ENCODE measurements around the gene PTGR1.
"Not testable (repeated sequence)": the region's sequence is repeated elsewhere in the genome, so short reads cannot be mapped to it uniquely, and the experiment has no call there.

PTGR1 gene

DNA sequence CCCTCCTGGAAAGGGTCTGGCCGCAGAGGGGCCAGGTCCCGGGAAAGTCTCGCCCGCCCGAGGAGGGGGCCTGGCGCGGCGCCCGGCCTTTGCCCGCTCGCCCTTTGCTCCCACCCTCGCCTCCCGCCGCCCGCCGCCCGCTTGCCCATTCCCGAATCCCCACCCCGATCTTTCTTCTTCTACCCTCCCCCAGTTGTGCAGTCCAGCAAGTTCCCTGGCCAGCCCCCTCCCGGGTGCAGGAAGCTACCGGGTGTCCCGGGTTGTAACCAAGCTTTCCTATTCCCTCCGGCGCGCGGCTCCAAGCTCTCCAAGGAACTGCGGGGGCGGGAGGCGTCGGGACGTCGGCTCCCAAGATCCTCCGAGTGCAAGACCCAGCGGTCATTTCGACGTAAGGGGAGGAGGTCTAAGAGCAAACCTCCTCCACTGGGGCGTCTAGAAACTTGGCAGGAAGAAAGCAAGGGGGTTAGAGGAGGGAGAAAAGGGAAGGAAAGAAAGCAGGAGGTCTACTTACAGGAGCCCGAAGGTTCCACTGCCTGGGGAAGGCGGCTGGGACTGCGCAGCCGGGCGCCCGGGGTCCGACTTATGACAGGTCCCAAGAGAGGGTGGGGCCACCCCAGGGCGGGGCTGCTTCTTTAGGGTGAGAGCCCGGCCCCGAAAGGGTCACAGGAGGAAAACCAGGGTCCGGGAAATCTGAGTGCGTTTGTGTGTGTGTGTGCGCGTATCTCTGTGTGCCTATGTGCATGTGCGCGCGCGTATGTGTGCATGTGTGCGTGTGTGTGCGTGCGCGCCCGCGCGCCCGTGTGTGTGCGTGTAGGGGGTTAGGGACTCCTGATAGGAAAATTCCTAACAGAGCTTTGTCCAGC, at the start of gene PTGR1:
PTGR1 (minus strand) TSS at position 556 of the 863 bp plus-strand sequence. CDS start 2,225 bp downstream, outside the sequence.
- peak in 2 of 3 experiments; percentile 2 to 5 for DNase-seq (ENCODE audit: low read depth in 2 of 3, low spot score in 2 of 3)

GRCh38 chr9:111649016-111649415, 49.6 kb upstream of the PTGR1 start:
- no peak for DNase-seq (ENCODE audit: low read depth in 2 of 3, low spot score in 2 of 3)

DNA sequence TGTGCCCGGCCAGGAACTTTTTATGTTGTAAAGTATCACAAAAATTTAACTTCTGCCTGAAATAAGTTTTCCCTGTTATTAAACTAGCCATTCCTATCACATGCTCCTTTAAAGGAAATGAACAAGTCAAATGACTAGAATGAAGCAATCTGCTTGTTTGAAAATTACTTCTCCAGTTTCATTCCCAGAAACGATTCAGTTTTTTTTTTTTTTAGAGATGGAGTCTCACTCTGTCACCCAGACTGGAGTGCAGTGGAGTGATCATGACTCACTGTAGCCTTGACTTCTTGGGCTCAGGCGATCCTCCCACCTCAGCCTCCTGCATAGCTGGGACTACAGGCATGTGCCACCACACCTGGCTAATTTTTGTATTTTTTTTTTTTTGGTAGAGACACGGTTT, 48.6 kb upstream of the PTGR1 start:
- DNase-seq (ENCODE audit: low read depth in 2 of 3, low spot score in 2 of 3) = no peak

DNA sequence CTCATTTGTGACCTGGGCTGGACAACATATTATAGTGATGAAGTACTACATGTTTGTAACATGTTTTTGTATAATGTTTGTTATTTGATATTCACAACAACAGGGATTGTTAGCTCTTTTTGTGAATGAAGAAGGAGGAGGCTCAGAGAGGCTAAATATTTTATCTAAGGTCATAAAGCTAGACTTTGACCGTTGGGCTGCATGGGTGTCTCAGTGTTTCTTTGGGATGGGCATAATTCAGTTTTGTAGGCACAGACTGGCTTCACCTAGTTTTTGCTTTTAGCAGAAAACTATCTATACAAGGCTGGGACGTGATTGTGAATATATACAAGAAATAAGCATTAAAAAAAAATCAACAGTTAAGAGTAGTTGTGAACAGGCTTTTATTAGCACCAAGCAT, 47.0 kb upstream of the PTGR1 start:
- no peak for DNase-seq (ENCODE audit: low read depth in 2 of 3, low spot score in 2 of 3)

DNA sequence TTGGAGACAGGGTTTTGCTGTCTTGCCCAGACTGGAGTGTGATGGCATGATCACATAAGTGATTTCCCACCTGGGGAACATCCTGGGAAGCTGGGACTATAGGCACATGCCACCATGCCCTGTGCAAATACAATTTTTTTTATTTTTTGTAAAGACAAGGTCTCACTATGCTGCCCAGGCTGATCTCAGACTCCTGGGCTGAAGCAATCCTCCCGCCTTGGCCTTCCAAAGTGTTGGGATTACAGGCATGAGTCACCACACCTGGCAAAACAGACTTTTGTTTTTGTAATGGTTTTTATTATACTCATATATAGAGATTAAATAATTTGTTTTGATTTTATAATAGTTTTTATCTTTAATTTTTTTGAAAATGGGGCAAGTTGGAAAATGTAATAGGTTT, 46.4 kb upstream of the PTGR1 start:
- no peak for DNase-seq (ENCODE audit: low read depth in 2 of 3, low spot score in 2 of 3)

DNA sequence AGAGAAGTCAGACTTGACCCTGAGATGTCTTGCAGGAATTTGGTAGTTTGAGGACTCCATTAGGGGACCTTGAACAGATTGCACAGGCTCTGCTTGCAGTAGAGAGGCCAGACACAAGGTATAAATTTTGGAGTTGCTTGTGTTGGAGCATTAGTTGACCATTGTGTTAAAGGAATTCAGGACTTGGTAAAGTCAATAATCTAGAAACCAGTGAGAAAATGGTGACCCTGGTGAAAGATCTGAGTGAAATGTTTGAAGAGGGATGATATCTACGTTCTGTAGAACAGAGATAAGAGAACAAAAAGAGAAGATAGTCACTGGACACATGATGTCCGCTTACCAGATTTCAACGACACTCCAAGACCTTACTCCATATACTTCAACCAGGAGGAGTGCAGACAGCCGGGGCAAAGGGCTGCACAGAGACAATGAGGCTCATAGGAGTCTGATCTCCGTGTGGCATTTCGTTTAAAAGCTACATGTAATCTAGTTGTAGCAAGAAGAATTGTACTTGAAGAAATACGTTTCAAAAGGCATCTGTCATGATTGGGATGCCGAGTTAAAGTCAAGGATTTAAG, 44.8 kb upstream of the PTGR1 start:
- DNase-seq (ENCODE audit: low read depth in 2 of 3, low spot score in 2 of 3) = no peak

DNA sequence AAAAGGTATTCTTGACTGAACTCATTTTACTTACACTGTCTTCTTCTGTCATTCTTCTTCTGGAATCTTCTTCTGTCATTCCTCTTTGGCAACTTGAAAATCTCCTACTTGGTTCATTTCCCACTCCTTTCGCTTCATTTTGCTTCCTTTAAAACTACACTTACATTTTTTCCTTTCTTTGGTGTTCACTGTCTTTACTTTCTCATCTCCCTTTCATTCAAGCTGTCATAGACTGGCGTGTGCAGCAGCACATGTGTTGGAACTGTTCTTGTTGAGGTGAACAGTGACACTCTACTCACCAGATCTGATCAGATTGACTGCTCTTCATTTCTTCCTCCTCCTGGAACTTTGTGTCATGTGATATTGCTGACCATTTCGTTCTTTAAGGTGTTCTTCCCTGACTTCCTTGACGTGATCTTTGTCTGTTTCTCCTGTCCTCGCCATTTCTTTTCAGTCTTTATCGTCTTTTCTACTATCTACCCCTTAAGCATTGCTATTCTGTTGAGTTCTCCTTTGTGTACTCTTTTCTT, 38.0 kb upstream of the PTGR1 start:
- no peak for DNase-seq (ENCODE audit: low read depth in 2 of 3, low spot score in 2 of 3)

- no peak for DNase-seq (ENCODE audit: low read depth in 2 of 3, low spot score in 2 of 3)
Observed at GRCh38 chr9:111634860-111635259, 35.4 kb upstream of the PTGR1 start.

- no peak for DNase-seq (ENCODE audit: low read depth in 2 of 3, low spot score in 2 of 3)
Observed at GRCh38 chr9:111633389-111633736, 33.9 kb upstream of the PTGR1 start.

GRCh38 chr9:111632695-111633388, 33.4 kb upstream of the PTGR1 start:
- no peak for DNase-seq (ENCODE audit: low read depth in 2 of 3, low spot score in 2 of 3)

GRCh38 chr9:111632060-111632459, 32.6 kb upstream of the PTGR1 start:
- DNase-seq (ENCODE audit: low read depth in 2 of 3, low spot score in 2 of 3) = no peak

DNA sequence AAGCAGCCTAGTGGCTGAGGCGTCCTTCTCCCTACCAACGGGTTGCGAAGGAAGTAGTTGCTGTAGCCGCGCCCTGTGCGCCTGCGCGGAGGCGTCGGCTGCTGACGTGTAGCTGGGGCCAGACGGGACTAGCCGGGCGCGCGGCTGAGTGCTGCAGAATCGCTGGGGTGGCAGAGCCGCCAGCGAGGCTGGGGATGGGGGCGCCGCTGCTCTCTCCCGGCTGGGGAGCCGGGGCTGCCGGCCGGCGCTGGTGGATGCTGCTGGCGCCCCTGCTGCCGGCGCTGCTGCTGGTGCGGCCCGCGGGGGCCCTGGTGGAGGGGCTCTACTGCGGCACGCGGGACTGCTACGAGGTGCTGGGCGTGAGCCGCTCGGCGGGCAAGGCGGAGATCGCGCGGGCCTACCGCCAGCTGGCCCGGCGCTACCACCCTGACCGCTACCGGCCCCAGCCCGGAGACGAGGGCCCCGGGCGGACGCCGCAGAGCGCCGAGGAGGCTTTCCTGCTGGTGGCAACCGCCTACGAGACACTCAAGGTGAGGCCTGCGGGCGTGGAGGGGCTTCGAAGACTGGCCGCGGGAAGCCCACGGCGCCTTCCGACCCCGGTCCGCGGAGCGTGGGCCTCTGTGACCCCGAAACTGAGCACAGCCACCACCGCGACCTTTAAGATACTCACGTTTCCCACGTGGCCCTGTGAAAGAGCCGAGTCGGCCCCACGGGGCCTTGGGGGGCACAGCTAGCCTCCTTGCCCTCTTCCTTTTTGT, 31.9 kb upstream of the PTGR1 start, which contains the start of gene DNAJC25:
DNAJC25 (plus strand) TSS at position 121 of the 758 bp plus-strand sequence; CDS start at position 195, 74 bp downstream.
- peak; percentile 82 to 92 (median 82) for DNase-seq (ENCODE audit: low read depth in 2 of 3, low spot score in 2 of 3)

DNA sequence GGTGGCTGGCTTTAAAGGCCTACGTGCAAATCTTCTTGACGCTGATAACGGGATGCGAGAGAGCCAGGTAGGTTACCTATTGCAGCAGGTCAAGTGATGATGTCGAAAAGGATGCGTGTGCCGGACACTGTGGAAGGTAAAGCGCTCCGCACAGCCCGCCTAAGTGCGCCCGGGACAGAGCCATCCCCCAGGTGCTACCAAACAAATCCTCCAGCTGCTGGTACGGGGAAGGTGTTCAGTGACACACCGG, 31.4 kb upstream of the PTGR1 start:
- DNase-seq (ENCODE audit: low read depth in 2 of 3, low spot score in 2 of 3) = no peak

GRCh38 chr9:111630182-111630963, 30.9 kb upstream of the PTGR1 start:
- DNase-seq (ENCODE audit: low read depth in 2 of 3, low spot score in 2 of 3) = no peak

GRCh38 chr9:111628411-111628810, 29.0 kb upstream of the PTGR1 start:
- DNase-seq (ENCODE audit: low read depth in 2 of 3, low spot score in 2 of 3) = no peak

GRCh38 chr9:111627260-111627963, 28.0 kb upstream of the PTGR1 start:
- DNase-seq (ENCODE audit: low read depth in 2 of 3, low spot score in 2 of 3) = no peak

- no peak for DNase-seq (ENCODE audit: low read depth in 2 of 3, low spot score in 2 of 3)
Observed at GRCh38 chr9:111622626-111623025, 23.2 kb upstream of the PTGR1 start.

DNA sequence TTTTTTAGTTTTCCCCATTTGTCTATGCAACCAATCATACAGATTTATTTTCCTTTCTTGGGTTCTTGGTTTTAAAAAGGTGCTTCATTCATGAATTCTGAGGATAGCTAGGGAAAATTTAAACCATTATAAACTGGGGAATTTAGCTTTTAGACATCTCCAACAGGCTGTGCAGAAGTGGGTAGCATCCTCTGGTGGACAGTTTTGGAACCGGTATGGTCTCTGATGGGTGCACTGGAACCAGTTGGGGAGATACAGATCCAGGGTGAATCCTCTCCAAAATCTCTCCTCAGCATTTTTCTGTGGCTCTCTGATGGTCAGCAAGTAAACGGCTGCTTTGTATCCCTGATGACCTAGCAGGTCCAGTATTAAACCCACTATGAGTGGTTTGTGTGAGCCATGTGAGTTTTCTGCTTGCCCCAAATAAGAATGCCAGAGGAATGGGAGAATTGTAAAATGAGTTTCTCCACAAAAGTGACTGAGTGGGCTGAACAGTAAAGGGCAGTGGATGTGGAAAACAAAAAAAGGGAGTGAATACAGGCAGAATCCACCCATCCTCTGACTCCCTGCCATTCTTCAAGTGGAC, 22.5 kb upstream of the PTGR1 start:
- no peak for DNase-seq (ENCODE audit: low read depth in 2 of 3, low spot score in 2 of 3)

DNA sequence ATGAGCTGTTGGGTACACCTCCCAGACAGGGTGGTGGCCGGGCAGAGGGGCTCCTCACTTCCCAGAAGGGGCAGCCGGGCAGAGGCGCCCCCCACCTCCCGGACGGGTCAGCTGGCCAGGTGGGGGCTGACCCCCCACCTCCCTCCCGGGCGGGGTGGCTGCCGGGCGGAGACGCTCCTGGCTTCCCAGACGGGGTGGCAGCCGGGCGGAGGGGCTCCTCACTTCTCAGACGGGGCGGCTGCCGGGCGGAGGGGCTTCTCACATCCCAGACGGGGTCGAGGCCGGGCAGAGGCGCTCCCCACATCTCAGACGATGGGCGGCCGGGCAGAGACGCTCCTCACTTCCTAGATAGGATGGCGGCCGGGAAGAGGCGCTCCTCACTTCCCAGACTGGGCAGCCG, 17.9 kb upstream of the PTGR1 start:
- DNase-seq (ENCODE audit: low read depth in 2 of 3, low spot score in 2 of 3) = not testable (repeated sequence)

DNA sequence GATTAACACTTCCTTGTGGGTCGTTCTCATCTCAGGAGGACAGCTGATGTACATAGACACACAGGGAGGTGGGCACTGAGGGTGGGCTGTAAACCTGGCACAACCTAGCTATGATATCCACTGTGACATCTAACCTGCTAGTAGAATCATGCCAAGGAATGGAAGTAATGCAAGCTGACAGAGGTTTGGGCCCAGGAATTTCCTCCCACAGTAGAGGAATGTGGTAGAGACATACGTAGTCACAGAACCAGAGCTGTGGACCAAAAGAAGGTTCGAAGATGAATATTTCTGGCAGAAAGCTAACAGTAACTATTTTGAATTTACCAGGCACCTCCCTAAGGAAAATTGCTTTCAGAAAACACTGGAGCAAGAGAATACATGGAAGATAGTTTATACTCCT, 16.5 kb upstream of the PTGR1 start:
- DNase-seq (ENCODE audit: low read depth in 2 of 3, low spot score in 2 of 3) = no peak

Measured in activated CD8-positive, alpha-beta memory T cell treated with anti-CD3 and anti-CD28 coated beads for 48 hours (primary cell).